ENCODE data around the gene TSGA10.
"Not testable (repeated sequence)": the region's sequence is repeated elsewhere in the genome, so short reads cannot be mapped to it uniquely, and the experiment has no call there.

The TSGA10 gene, protein sequence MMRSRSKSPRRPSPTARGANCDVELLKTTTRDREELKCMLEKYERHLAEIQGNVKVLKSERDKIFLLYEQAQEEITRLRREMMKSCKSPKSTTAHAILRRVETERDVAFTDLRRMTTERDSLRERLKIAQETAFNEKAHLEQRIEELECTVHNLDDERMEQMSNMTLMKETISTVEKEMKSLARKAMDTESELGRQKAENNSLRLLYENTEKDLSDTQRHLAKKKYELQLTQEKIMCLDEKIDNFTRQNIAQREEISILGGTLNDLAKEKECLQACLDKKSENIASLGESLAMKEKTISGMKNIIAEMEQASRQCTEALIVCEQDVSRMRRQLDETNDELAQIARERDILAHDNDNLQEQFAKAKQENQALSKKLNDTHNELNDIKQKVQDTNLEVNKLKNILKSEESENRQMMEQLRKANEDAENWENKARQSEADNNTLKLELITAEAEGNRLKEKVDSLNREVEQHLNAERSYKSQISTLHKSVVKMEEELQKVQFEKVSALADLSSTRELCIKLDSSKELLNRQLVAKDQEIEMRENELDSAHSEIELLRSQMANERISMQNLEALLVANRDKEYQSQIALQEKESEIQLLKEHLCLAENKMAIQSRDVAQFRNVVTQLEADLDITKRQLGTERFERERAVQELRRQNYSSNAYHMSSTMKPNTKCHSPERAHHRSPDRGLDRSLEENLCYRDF

DNA sequence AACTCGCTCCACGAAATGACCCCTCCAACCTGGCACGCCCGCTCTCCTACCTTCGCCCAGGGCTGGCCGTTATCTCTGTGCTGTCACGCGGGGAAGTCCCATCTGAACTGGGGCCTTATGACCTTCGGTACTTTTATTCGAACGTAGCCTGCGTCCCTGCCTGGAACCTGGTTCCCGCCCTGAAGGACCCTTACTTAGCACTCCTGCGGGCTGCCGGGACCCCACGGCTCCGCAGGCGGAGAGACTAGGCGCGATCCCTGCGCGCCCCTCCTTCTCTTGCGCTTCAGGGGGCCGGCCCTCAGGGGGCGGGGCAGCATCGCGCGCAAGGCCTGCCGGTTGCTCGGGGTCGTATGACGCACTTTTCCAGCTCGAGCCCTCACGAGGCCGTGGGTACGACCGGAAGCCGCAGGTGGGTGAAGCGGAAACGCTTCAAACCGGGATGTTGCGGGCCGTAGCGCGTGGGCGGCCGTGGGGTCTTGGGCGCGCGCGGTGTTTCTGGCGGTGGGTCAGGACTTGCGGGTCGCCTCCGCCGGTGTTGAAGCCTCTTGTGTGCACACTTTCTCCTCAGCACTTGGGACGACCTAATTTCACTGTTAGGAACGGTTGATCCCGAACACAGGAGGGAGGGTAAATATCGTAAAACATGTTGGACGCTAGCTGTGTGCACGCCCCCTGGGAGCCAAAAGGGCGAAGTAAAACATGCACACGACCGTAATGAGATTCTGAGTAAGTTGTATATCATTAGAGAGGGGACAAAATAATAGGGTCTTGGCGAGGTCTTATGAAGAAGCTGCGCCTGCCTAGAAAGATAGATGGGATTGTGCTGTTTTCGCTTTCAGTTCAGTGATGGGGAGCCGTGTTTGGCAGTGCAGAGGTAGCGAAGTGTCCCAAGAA, at the start of gene TSGA10, which contains the start of gene LIPT1:
Gene TSGA10, minus strand, starts transcription at position 300 of the 894 bp plus-strand sequence. CDS start 45,503 bp downstream, outside the sequence.
Gene LIPT1, plus strand, starts transcription at position 325 of the 894 bp plus-strand sequence. CDS start 6,991 bp downstream, outside the sequence.
- DNase-seq: peak; percentile 85 to 89

DNA sequence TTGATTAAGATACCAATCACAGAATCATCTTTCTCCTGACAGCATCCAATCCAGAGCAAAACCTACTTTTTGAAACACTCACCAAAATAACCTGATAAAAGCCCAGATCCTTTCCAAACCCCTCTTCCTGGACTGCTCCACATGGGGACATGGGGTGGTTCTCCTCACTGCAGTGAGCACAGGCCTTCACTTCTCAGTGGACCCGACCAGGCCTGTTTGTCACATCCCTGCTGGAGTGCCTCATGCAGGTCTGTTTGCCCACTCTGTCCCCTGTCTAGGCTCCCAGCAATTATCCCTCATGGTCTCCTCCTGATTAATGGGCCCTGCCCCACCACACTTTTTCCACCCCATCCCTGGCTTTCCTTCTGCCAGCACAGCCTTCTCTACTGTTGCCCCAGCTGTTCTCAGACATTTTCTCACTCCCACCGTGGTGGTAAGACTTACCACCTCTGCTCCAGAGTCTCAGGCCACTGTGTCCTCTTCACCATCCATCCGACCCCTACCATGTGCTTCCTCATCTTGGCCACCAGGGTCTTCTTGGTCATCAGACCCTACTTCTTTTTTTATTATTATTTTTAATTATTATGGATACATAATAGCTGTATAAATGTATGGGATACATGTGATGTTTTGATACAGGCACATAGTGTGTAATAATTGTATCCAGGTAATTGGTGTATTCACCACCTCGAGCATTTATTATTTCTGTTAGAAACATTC, 47.4 kb upstream of the TSGA10 start:
- no peak for DNase-seq

DNA sequence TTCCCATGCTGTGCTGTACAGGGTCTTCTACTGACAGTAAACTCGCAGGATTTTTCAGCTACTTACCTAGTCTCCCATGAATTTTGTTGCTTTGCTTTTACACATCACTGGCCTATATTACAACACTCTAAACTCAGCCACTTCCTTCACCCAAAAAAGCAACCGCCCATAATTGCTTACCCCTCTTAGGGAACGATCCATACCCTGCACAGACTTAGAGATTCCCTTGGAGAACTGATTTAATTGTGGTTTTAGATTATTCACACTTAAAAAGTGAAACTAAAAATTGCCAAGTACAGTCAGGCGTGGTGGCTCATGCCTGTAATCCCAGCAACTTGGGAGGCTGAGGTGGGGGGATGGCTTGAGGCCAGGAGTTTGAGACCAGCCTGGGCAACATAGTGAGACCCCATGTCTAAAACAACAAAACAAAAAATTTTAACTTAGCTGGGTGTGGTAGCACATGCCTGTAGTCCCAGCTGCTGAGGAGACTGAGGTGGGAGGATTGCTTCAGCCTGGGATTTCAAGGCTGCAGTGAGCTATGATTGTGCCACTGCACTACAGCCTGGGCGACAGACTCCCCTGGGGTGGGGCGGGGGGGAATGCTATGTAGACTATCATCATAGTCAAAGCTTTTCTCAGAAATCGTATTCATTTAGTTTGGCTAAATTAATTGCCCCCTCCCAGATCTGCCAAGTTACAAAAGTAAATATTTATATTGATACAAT, 45.5 kb upstream of the TSGA10 start:
- no peak for DNase-seq

DNA sequence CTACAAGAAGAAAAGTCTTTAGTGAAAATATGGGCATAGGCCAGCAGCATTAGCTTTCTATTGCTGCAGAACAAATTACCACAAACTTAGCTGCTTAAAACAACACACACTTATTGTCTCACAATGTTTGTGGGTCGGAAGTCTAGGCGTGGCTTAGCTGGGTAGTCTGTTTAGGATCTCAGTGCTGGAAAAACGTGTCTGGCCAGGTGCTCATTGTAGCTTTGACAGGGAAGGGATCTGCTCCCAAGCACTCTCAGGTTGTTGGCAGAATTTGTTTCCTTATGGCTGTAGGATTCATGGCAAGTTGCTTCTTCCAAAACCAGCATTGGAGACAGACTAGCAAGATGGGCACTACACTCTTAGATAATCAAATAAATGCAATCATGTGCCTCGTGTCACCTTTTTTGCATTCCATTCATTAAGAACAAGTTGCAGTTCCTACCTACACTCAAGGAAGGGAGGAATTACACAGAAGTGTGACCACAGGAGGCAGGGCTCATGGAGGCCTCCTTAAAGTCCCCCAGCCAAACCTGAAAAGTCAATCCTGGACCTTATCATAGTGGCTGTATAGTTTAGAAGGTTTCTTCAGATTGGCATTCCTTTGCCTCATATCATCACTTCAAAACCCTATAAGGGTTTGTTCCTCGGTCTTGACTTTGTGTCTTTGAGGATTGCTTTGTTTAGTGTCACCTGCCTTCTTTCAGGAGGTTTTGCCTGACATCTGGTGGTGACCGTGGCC, 43.5 kb upstream of the TSGA10 start:
- DNase-seq: no peak

DNA sequence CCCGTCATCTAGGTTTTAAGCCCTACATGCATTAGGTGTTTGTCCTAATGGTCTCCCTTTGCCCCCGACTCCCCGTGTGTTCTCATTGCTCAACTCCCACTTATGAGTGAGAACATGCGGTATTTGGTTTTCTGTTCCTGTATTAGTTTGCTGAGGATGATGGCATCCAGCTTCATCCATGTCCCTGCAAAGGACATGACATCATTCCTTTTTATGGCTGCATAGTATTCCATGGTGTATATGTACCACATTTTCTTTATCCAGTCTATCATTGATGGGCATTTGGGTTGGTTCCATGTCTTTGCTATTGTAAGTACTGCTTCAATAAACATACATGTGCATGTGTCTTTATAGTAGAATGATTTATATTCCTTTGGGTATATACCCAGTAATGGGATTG, 37.6 kb upstream of the TSGA10 start:
- DNase-seq: not testable (repeated sequence)

DNA sequence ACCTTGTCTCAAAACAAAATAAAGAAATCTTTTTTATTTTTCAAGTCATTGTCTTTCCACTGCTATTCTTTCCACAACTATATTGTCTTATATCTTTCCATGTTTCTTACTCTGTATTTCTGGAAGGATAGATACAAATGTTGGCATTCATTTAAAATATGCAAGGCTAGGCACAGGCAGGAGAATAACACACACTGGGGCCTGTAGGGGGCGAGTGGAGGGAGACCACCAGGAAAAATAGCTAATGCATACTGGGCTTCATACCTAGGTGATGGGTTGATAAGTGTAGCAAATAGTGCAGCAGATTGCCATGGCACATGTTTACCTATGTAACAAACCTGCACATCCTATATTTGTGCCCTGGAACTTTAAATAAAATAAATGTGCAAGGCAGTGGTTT, 35.8 kb upstream of the TSGA10 start:
- DNase-seq: no peak

DNA sequence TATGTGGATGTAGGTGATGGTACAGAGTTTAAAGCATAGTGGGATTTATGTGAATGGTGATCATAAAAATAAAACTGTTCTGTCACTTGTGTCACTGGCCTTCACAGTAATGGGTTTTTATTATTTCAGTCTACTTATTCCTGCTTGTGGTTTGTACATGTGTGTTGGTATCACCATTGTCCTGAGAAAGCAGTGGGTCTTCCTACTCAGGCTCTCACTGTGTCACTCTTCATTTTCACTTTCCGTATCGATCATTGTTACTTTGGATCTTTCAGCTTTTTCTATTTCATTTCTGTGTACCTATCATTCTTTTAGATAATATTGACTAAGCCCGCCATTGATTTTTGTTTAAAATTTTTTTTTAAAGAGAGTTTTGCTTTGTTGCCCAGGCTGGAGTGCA, 33.6 kb upstream of the TSGA10 start:
- DNase-seq: no peak

DNA sequence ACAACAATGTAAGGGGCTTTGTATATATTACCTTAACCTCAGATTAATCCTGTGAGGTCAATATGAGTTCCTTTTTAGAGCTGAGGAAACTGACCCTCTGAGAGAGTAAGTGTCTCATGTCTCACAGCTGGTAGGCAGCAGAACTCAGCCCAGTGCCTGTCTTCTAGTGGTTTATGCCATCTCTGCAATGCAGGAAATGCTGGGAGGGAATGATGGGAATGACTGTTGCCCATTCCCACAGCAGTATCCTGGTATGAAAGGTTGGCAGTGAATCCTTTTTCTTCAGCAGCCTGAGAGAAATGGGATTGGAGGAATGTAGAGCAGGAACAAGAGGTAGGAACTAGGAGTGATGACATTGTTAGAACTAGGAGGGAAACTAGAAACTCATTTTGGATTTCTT, 32.3 kb upstream of the TSGA10 start:
- DNase-seq: no peak

DNA sequence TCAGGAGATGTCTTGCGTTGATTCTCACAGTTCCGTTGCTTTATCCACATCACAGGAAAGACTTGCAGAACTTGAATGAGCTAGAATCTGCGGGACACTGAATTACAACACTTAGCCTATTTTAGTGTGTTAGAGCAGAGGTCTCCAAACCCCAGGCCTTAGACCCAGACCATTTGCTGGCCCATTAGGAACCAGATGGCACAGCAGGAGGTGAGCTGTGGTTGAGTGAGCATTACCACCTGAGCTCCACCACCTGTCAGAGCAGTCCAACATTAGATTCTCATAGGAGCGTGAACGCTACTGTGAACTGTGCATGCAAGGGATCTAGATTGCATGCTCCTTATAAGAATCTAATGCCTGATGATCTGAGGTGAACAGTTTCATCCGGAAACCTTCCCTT, 30.1 kb upstream of the TSGA10 start:
- DNase-seq: no peak

DNA sequence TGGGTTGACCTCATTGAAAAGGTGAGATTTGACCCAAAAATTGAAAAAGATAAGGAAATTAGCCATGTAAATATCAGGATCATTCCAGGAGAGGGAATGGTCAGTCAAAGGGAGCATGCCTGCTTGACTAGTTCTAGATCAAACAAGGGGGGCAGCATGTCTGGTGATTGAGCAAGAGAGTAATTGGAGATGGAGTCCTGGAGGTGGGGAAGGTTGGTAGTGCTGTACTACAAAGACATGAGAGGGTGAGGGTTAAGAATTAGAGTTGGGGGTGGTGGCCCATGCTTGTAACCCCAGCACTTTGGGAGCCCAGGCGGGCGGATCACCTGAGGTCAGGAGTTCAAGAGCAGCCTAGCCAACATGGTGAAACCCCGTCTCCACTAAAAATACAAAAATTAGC, 28.3 kb upstream of the TSGA10 start:
- no peak for DNase-seq

DNA sequence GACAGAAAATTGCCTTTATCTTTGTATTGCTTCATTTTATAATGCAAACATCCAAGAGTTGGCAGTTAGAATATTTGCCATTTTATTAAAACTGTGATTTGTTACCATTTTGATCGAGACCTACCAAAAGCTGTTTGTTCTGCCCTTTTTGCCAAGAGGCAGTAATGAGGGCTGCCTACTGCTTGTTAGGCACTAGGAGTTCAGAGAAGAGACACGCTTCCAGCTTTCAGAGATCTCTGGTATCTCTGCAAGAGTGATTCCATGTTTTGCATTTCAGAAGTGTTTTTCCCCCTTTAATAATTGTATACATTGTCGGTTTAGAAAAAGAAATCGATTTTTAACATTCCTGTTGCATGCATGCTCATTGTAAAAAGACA, 26.9 kb upstream of the TSGA10 start:
- DNase-seq: no peak

DNA sequence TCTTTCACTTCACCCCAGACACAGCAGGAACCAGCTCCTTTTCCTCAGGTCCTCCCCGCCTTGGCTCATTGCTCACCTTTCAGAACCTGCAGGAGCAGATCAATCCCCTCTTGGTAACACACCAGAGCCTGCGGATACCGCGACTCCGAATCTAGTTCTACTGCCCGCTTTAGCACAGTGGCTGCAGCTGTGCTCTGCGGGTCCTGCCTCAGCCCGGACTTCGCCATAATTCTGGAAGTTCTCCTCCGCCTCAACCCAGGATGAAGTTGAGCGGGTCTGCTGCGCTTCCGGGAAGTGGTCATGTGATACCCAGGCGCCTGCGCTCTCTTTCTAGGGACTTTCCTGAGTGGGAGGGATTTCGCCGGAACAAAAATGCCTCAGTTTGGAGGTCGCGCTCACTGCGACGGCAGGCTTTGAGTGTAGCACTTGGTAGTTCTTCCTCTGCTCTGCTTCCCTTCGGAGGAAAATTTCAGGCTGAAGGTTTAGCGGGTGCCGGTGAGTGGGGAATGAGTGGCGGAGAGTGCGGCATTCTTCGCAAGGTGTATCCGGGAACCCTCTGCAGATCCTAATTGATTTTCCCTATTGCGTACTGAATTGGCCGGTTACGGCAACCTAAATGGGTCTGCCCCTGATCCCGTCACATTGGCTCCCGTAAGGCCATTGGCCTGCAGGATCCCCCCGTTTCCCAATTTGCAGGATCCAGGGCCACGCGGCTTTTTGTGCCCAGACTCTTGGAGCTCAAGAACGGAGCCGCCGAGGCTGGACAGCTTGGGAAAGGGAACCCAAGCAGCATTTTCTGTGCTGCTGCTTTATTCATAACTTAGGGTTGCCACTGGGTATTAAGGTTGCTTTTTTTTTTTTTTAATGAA, 26.2 kb upstream of the TSGA10 start, which contains the start of the genes MITD1 and MRPL30:
Gene MITD1, minus strand, starts transcription at position 304 of the 869 bp plus-strand sequence. Its CDS starts 77 bp downstream, at position 227.
Gene MRPL30, plus strand, starts transcription at position 430 of the 869 bp plus-strand sequence. CDS start 5,020 bp downstream, outside the sequence.
- DNase-seq: peak; percentile 86

DNA sequence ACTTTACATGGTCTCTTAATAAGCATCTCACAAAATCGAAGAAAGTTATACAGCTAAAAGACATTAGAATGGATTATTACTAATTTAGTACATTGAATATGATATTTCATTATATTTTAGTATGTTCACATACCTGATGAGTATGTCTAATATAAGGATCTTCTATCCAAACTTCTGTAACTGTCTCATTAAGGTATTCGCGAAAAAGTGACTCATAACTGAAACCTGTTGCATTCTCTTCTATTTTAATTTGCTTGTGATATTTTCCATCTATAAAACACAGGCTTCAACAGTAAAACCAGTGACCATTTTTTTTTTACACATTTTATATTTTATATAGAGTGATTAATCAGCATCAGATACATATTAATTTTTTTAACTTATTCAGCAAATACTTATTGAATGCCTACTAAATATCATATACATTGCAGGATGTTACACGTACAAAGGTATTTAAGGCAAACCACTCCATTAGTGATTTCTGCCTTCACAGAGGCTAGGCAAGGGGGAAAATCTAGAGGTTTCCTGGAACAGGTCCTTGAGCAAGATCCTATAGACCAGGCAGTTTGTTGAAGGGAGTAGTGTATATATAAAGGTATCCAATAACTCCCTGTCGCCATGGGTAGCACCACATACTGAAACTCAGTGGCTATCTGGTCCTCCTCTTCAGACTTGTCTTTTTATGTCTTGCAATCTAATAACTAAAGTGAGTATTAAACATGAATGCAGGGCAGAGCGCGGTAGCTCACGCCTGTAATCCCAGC, 16.8 kb upstream of the TSGA10 start:
- DNase-seq: no peak

DNA sequence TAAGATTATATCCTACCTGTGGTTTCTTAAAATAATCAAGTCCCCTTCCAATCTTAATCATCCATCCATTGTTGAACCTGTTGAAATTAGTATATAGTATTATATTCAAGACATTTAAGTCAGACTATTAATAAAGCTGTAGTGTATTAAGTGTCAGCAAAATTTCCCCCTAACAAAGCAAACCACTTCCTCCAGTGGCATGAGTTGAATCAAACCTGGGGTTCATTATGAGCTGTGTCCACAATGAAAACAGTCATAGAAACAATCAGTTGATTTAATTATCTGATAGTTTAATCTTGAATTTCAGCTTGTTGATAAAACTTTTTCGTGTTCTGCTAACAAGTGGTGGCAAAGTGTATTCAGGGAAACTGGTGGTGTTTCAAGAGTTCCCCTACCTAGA, 14.8 kb upstream of the TSGA10 start:
- no peak for DNase-seq

DNA sequence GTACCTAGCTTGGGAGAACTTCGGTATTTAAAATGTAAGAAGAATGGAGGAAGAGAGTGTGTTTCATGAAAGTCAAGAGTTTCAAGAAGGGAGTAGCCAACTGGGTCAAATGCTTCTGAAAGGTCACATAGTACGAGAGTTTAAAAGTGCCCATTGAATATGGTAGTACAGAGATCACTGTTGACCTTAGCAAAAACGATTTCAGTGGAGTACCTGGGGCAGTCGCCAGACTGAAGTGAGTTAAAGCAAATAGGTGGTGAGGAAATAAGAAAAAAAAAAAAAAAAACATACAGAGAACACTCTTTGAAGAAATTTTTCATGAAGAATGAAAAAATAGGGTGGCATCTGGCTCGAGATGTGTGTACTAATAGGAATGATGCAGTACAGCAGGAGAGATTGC, 11.5 kb upstream of the TSGA10 start:
- DNase-seq: no peak

DNA sequence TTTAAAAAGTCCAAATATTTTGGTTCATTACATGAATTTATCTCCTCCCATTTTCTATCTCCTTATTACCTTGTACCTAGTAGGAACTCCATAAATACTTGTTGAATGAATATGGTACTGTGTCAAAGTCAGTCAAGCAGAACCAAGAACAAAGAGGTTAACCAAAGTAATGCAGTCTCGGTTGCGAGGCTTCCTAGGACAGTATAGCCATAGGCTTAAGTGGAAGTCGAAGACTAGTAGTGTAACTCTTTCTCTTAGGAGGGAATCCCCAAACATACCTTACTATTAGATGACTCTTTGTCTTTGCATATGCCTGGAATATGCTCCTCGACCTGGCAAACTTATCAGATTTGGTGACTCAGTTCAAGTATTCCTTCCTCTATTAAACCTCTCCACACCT, 4.9 kb upstream of the TSGA10 start:
- DNase-seq: no peak

DNA sequence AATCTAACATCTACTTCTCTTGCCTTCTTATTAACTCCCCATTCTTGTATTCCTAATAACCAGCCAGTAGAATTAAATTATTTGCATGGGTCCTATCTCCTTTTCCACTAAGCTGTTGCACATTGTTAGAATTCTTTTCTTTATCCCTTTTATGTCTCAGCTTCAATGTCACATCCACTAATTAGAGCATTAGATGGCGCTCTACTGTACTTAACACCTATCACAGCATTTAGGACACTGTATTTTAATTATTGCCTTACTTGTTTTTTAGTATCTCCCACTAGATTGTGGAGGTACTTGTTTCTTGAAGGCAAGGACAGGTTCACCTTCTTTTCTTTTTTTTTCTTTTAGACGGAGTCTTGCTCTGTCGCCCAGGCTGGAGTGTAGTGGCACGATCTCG, 3.9 kb upstream of the TSGA10 start:
- no peak for DNase-seq

DNA sequence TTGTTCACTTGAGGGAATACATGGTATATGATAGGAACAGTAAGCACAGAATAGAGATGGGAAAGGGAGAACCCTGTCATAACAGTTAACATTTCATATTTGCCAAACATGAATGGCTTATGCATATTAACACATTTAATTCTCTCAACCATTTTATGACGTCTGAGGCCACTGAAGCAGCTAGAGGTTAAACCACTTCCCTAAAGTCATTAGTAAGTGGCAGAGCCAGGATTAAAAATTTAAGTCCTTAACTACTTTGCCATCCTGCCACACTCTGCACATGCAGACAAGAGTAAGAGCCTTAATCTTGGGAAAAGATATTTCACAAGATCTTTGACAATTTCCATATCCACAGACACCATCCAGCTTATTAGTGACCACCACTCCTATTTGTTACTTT, 2.1 kb upstream of the TSGA10 start:
- no peak for DNase-seq

Data from activated CD4-positive, alpha-beta T cell treated with anti-CD3 and anti-CD28 coated beads, Interleukin-2, amount 50 U/mL, for 4 hours (primary cell).